CD4-positive, alpha-beta T cell treated with Interleukin-21 for 1 hour (primary cell): ENCODE data around the gene SNX5.

Source experiments
- DNase-seq: peaks from one replicate; pipeline ENCODE4 v3.0.0-alpha.2; 2020

The SNX5 gene

DNA sequence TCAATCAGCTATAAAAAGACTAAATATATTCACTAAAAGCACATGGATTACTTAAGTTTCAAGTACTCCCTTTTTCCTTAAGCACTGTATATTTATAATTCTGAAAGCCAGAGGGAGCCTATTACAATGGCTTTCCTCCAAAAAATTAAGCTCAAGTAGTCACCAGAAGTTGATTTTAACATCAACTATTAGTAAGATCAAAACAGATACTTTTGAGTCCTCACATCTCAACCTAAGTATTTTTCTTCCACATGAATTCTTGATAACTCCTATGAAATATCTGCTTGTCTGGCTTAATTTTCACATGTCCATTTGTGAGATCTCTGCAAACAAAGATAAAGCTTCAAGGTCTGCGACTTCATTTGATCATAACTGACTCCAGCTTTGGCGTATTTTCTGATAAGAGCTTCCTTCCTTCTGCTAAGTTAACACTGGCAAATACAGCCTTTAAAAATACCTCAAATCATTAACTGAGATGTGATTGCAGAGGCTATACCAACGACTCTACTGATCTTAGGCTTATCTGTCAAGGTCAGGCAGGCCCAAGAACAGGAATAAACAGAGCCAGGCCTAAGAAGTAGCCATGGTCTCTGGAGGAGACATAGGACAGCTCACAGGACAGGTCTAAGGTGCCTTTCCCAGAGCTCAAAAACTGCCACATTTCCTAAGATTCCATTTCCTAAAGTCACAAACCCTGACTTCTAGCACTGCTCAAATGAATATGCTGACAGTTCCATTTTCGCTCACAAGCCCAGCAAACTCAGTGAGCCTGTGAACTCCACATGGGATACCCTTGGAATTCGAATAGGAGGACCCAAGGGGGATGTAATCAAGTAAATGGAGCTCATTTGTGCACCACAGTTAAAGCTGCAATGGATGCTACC is 10.0 kb downstream of the SNX5 start:
- DNase-seq, result no peak

DNA sequence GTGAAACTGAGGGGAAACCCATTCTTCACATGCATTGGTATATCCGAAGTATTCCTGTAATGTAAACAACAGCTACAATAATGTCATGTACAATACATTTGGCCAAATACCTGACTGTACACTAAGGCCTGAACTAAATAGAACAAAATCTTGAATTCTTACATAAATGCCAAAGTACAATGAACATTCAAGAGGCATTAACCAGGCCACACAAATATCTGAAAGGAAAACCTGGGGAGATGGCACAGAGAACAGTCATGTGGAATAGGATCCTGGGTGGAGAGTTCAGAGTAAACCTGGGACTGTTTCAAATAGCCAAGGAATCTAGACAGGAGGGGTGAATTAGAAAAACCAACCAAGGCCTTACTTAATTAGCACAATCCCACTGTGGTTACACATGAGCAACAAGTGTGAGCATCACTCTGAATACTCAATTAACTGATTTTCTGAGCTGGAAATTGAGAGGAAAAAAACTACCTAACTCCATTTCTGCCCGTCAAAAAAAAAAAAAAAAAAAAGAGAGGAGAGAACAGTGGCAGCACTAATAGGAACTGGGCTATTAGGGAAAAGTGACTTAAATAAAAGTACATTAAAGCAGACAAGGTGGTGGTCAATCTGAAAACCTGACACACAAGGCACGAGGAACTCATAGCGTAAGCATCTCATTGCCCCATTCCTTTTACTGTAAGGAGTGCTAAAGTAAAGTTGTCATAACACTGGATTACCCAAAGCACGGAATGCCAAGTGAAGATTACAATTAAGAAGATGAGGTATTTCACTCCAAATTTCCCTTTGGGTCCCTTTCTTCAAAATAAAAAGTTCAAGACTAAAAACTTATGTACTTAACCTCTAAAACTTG is 10.9 kb downstream of the SNX5 start:
- DNase-seq, result no peak

DNA sequence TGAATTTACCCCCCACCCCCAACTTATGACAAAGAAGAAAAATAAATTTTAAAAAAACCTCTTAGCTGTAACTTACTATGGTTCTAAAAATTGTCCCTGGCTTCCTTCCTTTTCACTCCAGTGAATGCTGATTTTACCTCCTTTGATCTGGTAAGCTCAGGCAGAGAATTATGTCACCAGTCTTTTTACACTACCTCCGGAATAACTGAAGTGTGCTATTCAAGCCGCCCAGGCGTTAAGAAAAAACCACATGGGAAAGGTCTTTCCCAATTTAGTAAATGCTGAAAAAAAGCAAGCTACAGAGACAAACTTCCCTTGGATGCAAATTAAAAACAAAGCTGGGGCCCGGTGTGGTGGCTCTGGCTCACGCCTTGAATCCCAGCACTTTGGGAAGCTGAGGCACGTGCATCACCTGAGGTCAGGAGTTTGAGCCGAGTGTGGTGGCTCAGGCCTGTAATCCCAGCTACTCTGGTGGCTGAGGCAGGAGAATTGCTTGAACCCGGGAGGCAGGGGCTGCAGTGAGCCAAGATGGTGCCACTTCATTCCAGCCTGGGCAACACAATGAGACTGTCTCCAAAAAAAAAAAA is 12.4 kb downstream of the SNX5 start:
- no peak for DNase-seq

DNA sequence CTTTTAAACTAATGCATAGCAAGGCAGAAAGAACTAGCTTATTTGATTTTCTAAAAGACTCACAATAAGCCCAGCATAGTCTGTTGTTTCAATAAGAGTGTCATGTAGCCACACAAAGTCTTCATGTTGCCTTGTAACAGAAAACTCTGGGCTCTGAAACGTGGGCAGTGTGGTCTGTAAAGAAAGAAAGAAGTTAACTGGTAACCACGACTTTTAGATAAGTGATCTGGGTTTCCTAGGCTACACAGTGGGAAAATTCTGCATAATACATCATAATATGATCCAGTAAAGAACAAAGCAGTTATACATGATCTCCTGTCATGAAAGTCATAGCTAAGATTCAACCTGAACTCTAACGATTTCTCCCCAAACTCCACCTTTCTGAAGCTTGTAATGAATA is 13.3 kb downstream of the SNX5 start:
- no peak for DNase-seq

DNA sequence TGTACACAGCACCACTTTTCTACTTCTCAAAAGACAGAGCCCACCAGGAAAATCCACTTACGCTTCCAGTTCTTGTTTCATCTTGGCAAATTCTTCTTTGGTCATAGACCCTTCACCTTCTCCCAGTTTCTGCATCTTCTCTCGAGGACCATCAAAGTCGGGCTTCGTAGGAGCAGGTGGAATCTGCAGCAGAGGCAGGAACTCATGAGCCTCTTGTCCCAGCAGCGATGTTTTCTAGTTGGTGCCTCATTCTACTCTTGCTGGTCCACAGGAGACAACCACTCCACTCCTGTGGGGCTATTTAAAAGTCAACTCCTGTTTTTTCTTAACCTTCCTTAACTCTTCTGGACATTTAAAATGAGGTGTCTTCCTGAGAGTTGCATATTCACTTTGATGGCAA is 14.7 kb downstream of the SNX5 start:
- DNase-seq, result no peak

DNA sequence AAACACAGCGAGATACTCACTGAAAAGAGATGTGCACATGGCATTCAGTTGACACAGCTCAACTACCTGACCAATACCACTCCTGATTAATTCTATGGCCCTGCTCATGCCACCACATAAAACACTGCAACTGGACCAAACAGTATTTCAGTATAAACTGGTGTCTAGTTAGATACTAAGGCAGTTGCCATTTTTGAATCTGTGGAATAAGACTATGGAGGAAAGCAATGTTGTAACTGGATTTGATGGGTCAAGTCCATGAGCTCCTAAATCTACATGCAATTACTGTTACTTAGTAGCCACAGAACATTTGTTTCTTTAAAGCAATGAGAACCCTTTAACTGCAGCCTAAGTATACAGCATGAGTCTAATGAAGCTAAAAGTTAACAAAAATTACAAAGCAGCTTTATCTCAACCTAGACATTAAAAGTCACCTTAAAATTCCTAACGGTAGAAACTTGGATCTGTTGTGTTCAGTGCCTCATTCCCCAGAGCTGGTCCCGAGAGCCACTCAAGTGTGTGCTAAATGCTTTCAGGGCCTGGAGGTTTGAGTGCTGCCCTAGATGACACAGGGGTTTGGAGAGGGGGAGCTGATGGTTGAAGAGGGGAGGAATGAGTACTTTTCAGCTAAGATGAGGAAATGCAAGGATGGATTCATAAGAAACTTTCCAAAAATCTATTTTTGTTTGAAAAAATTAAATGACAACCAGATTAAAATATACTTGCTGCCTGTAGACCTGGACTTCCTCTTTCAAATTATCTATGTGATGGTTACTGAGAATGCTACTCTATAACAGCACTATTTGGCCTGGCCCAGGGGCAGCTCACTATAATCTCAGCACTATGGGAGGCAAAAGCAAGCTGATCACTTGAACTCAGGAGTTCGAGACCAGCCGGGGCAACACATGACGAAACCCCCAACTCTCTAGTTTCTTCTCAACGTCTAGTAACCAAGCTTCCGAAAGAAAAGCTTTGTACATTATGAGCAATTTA is 15.6 kb downstream of the SNX5 start:
- DNase-seq, result no peak

DNA sequence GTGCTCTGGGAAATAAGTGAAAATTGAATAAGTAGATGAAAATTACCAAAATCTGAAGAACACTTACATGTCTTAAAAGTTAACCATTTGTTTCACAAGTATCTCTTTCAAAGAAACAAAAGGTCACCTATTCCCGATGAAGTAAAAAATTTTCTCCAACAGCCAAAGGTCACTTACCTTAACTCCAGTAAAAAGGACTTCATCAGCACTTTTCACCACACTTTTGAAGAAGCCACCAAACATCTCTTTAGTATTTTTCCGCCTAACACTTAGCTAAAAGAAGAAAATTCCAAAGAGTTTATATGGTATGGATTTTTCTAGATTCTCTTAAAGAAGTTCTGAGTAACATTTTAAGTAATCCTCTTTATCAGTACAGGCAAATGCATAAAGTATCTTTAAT is 17.3 kb downstream of the SNX5 start:
- DNase-seq, result no peak

DNA sequence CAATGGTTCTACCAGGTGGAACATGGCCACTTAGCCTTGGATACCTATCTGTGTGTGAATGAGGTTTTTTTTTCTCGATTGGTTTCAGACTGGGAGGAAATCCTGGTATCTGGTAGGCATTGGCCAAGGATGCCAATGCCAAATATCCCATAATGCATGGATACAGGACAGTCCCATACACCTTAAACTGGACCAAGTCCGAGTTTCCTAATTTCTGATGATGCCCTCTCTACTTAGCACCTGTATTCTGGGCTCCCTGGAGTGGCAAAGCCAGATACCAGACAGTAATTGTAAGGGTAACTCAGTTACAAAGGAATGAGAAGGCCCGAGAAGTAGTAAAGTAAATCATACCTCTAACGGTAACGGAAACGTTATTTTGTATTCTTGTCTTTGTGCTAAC is 17.9 kb downstream of the SNX5 start:
- no peak for DNase-seq

DNA sequence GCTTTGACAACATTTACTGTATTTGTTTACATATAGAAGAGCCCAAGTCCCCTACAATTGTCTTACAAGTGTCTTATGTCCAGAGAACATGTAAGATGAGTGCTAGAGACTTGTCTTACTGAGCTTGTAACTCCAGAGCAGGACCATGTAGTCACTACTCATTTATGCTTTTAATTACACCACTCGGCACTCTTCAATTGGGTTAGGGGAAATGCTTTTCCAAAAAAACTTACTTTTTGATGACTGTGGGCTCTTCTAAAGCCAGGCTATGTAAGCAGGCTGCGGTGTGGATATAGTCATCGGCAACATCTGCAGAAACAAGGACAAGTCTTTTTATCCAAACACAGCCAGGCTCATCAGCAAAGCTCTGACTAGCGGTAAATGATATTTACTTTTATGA is 18.7 kb downstream of the SNX5 start:
- no peak for DNase-seq

DNA sequence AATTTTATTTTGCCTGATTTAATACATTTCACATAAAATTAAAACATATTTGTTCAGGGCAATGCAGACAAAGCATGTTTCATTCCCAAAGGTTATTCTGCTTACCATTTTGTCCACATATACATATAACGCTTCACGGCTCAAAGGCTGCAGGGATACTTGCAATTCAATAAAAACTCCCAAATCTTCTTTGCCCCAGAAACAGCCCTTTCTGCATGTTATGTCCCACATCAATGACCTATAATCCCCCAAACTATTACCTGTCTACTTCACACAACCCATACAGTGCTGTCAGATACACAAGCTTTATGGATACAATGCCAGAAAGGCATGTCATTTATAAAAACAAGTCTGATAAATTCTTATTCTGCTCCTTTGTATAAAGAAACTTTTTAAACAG is 20.2 kb downstream of the SNX5 start:
- DNase-seq, result no peak

DNA sequence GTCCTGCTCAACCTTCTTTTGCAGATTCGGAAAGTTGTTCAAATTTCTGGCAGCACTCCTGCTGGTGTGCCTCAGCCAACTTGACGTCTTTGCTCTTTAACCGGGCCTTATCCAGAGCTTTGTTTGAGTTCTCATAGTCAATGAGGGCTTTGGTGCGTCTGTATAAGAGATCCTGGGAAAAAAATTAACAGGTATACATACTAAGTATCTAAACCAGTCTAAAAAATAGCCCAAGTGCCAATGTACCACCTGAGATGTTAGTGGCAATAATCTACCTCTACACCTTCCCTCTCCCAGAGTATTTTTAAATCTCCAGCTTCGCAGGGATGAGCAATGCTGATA is 21.1 kb downstream of the SNX5 start:
- no peak for DNase-seq

DNA sequence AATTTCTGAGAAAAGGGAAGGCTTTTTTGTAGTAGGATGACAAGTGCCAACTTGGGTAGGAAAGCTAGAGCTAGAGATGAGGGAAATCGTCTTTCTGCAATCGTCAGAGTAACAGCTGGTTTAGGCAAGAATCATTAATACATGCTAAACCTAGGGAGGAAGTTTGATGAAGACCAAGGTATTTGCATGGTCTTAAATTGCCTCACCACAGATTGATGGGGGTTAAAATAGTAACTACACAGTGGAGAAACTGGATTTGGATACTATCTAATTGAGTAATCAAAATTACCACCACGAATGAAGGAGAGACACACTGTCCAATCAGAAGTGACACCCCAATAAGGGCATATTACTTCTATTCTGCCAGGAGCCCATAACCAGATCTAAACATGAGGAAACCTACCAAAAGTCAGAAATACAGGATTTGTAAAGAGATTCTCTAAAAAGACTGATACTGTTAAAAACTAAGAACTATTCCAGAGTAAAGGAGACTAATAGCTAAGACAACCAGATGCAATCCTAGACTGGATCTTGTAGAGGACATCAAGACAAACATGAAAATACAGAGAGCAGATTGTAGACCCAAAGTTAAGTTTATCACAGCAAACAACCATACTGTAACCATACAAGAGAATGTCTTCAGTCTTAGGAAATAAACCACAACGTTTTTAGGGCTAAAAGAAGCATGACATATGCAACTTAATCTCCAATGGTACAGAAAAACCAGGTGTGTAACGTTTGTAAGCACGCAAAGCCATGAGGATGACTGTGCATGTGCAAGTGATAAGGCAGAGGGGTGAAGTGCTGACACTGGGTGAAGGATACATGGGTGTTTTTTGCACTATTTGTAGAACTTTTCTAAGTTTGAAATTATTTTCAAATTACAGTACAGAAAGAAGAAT is 21.8 kb downstream of the SNX5 start:
- DNase-seq, result no peak

DNA sequence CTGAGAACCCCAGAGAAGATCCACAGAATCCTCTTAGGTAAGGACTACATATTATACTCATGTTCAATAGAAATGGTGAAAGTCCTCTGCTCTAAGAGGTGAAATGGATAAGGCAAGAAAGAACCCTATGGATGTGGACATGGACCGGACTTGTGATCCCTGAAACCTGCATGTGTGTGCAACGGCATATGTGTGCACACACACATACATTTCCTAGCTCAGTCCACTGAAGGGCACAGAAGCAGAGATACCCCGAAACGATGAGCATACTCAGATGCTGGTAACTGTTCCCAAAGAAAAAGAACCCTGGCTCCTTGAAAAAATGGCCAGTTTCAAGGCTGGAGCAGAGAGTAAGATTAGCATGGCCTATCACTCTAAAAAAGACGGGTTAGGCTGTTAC is 22.6 kb downstream of the SNX5 start:
- no peak for DNase-seq

DNA sequence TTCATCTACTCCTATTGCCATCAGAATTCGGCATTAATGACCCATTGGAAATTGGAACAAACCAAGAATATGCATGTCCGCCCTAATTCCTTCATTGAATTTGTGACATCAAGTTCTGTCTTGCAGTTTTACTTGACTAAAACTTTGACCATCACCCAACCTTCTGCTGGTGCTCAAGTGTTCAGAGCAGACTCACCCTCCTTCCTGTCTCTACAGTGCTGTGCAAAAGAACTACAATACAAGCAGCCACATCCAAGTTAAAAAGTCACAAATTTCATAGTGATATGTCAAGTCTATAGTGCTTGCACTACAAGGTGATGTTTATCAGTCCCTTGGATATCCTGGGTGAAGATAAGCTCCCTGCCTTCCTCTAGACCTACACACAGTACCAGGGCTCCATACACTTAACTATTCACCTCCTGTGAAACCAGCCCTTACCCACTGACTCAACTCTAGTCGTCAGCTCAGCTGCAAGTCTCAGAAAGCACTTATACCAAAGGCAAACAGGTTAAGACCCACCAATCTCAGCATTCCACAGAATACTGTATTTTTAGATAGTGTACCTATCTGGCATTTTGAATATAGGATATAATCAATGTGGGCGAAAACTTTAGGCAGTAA is 23.6 kb downstream of the SNX5 start:
- no peak for DNase-seq

DNA sequence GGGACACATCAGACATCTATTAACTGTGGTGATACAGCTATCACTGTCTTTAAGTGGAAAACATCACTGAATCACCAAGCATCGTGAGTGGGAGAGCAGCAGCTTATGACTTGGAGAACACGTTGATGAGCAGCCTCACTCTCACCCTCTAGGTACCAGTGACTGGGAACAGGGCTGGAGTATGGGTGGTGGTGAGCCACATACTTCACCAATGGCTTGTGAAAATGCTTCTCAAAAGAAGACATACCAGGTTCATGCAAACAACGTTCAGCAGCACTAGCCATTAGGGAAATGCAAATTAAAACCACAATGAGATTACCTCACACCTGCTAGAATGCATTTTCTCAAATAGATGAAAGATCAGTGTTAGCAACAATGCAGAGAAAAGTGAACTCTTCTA is 25.3 kb downstream of the SNX5 start:
- no peak for DNase-seq

DNA sequence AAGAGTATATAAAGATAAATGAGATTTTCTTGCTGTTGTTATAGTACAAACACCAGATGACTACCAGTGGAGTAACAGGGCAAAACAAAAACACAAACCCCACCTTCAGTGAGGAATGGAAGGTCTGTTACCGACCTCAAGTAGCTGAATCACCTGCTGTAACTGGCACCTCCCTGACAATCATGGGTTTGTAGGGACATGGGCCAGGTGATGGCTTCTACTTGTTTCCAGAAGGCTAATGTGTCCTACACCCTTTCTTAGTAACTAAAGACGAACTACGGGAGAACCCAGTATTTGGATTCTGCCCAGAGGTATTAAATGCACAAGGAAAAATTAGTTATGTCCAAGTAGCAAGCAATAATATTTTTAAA is 26.8 kb downstream of the SNX5 start:
- no peak for DNase-seq

DNA sequence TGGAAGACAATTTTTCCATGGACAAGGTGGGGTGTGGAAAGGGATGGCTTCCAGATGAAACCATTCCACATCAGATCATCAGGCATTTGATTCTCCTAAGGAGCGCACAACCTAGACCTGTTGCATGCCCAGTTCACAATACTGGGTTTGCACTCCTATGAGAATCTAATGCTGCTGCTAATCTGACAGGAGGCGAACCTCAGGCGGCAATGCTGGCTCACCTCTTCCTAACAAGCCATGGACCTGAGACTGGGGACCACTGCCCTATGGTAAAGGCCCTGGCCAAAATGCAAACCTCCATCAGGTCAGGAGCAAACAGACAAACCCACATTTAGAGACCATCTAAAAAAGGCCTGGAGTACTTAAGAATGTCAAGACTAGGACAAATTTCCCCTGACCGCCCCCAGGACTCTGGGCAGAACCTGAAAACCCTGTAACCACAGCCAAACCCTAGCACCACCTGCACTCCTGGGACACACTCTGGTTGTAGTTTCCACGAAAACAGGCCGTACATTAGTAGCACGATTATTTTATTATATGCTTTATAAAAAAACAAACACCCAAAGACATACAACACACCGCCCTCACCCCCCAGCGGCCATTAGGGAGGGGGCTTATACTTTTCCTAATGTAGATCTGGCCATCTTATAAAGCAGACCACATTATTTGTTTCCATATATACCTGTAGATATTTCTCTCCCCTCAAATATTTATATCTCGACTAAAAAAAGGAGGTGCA is 27.3 kb downstream of the SNX5 start:
- DNase-seq, result no peak

DNA sequence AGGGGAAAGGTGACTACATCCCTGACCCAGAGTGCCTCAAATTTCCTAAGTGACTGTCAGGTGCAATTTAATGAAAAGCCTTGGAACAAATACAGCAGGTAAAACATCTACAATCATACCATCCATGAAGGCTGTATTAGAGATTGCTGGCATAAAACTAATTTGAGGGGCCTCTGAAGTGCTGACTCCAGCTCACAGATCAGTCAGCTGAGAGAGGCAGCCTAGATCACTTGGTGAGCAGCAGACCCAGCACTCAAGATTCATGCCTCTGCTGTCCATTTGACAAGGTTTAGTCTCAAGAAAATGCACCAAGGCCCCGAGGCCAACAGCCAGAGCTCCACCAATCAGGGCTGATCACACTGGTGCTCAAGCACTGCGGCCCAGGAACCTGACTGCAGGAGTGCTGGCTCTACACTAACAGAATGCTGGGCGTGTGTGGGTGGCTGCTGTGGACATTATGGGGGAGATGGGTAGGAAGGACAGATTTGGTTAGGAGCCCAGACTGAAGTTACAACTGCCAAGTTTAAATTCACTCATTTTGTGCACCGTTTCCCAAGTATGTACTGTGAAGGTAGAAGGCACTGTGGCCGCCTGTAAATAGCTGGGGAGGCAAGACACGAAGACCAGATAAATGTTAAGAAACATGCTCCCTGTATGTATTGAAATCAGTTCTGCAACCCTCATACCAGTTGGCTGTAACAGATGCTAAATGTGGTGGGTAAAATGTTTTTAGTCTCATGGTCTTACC is 28.2 kb downstream of the SNX5 start:
- no peak for DNase-seq

DNA sequence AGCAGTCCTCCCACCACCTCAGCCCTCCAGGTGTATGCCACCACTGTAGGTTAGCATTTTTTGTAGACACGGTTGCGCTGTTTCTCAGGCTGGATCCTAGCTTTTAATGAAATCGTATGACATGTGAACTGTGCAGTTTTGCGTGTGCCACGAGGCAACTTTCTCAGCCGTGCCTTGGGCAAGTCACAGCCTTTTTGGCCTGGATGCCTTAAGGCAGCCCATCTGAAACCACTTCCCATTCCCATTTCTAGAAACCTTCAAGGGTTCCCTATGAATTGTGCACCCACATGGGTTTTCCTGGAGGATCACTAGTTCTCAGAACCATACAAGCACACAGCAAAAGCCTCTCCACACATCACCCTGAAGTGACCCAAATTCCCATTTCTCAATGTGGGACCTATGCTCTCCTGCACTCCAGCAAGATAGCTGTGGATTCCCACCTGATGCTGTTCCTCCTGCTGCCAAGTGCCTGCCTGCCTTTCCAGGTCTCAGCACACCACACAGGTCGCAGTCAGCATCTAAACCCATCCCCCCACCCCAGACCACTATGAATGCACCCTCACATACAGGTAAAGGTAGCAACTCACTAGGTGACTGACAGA is 28.9 kb downstream of the SNX5 start:
- no peak for DNase-seq
